NCI-H2227 (cell line): ENCODE measurements around the gene ATXN7.

Experiments
- DNase-seq: peaks from one replicate; lab custom pipeline; 2025; ENCODE audit not compliant: unreplicated experiment; lab: John Stamatoyannopoulos, UW

Gene ATXN7

DNA sequence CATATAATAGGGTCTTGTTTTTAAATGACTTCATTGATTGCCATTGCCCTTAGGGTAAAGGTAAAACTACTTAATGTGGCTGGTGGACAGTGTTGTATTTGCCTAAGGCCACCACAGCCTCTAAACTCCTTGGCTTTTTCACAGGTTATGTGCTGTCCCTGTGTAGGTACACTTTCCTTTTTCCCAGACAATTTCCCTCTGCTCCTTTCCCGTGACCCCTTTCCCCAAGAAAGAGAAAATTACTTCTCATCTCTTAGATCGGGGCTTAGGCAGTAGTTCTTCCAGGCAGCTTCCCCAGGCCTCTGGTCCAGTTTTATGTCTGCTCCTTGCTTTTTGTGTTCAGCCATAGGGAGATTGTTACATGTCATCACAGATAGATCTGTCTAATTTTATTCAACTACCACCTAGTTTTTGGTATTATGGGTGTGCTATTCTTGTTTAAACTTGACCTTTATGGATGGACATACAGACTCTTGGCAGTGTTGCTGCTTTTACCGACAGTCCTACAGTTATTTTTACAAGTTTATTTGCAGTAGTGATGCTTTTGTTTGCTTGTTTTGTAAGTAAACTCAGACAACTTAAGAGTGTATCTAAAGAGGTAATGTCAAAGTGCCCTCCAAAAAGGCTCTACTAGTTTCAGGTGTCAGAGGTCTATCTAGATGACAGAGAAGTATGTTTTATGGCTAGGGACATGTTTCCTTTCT lies 69.0 kb downstream of the ATXN7 start:
- DNase-seq, result no peak

GRCh38 chr3:63933459-63933858 lies 69.8 kb downstream of the ATXN7 start:
- DNase-seq, result no peak

GRCh38 chr3:63934041-63934866 lies 70.6 kb downstream of the ATXN7 start:
- no peak for DNase-seq

- DNase-seq, result no peak
Measured at GRCh38 chr3:63936925-63937324, 73.3 kb downstream of the ATXN7 start.

DNA sequence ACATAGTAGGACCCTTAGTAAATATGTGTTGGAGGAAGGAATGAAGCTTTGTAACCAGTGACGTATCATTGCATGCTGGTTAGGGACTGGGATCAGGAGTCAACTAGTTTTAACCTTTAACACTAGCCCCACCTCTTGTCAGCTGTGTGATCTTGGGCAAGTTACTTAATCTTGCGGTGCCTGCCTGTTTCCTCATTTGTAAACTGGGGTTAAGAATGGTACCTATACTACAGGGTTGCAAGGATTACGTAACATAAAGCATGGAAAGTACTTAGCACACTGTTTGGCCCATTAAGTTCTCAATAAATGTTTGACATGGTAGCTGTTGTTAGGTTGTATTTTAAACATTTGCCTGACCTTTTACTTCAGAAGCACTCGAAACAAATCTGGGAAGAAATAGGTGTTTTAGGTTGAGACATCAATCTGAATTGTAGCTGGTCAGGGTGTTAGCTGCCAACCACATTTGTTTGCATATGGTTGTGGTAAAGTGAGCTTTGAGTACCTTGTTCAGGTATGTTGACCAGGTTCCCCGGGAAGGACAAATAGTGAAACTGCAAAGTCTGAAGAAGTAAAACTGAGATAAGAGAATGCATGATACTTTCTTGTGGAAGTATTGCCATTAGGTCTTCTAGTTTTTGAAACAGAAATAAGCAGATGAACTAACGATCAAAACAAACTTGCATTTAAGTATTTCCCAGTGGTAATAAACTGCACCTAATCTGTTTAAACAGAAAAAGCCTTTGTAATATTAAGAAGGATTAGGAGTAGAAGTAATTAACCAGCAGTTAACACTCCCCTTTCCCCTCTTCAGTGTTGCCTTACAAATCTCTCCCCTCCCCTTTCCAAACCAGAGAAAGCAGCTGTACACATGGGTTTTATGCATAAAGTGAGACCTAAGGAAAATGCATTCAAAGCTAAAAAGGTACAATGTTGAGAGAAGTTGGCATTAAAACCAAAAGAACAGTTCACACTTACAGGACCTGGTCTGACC lies 74.3 kb downstream of the ATXN7 start:
- DNase-seq, result no peak

DNA sequence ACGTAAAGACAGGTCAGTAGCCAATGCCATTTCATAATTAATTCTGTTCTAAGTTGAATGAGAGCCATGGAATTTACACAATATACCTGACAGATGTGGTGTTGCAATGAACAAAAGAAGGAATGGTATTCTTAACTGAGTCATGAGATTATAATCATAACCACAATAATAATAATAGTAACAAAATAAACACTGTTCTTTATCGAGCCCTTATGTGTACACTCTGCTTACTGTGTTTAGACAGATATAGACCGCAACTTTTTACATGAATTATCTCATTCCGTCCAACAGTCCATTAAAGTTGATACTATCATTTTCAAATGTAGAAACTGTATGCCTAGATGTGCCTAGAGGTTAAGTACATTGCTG lies 76.7 kb downstream of the ATXN7 start:
- DNase-seq, result no peak

- no peak for DNase-seq
Measured at GRCh38 chr3:63942528-63942927, 78.9 kb downstream of the ATXN7 start.

GRCh38 chr3:63943678-63944077 lies 80.0 kb downstream of the ATXN7 start:
- DNase-seq, result no peak

- no peak for DNase-seq
Measured at GRCh38 chr3:63945558-63946096, 82.0 kb downstream of the ATXN7 start.

DNA sequence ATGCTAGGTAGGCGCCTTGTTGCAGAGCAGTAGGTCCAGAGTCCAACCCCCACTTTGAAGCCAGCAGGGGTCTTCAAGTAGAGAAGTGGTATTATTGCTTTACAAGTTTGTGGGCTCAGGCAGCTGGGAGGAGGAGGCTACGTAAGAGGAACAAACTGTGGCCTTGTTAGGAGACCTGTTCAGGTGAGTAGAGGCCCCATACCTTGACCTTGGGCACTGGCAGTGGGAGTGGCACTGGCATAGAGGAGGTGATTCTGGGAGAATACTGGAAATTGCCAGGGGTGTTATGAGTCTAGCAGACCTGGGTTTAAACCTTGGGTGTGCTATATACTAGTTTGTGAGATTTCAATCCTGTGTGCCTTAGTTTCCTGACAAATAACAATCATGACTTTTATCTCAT lies 83.1 kb downstream of the ATXN7 start:
- DNase-seq, result no peak

- DNase-seq, result no peak
Measured at GRCh38 chr3:63947594-63947993, 83.9 kb downstream of the ATXN7 start.

- no peak for DNase-seq
Measured at GRCh38 chr3:63949005-63949404, 85.3 kb downstream of the ATXN7 start.

DNA sequence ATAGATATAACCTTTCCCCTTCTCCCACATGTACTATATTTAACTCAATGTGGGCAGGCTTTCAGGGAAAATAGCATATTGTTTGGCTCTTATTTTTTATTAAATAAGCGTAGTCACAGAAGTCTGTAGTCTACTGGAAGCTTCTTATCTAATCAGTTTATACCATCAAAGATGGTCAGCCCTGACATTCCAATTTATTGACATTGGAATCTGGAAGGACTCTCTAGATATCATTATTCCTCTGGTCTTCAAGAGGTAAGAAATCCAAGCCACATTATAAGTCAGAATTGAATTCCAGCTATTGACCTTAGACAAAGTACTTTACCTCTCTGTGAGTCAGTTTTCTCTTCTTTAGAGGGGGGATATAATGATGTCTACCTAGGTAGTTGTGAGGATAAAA lies 87.0 kb downstream of the ATXN7 start:
- DNase-seq, result no peak

- no peak for DNase-seq
Measured at GRCh38 chr3:63951492-63952247, 88.0 kb downstream of the ATXN7 start.

- DNase-seq, result no peak
Measured at GRCh38 chr3:63952248-63952594, 88.6 kb downstream of the ATXN7 start.

DNA sequence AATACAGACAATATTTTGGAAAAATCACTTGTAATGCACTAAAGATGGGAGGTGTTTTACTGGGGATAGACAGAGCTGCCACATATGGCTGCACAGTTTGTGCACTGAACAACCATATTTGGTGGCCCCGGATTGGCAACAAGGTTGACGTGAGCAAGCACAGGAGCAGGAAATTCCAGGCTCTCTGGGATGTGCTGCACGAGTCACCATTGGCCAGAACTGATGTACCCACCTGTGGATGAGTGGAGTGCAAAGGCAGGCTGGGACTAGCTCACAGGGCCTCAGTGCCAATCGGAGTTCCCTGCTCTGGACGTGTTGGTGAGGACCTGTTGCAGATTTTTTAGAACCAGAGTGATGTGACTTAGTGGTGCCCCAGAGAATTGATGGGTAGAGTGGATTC lies 90.5 kb downstream of the ATXN7 start:
- no peak for DNase-seq

DNA sequence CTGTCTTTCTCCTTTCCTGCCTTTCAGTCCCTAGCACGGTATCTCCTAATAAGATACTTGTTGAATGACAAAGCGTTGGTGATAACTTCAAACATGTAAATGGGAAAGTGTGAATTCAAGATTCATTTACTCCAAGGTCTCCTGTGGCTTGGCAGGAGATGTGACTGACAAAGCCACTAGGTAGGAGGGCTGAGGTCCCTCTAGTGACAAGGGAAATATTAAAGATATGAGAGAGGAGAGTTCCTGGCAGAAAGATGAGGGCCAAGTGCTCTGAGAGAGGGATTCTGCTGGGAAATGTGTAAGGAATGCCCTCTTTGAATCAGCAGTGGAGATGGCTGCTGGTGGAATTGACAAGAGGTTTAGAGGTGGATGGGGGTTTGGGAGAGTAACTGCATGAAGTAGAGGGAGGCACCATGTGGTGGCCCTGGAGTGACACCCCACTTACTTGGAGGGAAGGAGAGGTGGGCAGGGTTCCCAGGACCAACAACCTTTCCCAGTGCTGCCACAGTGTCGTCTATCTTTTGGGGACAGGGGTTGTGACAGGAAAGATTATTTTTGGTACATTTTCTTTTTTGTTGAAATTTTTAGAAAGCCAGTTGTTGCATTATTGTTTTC lies 91.5 kb downstream of the ATXN7 start:
- DNase-seq, result no peak

GRCh38 chr3:63955830-63956545 lies 92.3 kb downstream of the ATXN7 start:
- DNase-seq, result no peak

GRCh38 chr3:63959146-63959545 lies 95.5 kb downstream of the ATXN7 start:
- DNase-seq, result no peak
